ENCODE results near the gene MRPL14. TPM values are rescaled to one million over a fixed set of nuclear protein-coding genes. Genes with fewer than 3 reads are reported as not detected.

The MRPL14 gene
- total and polyA plus RNA-seq, 9 of the 15 experiments (the other 6 are each of a cell fraction or from before 2014, with no cell fraction given), result 126 to 424 (median 165) TPM

DNA sequence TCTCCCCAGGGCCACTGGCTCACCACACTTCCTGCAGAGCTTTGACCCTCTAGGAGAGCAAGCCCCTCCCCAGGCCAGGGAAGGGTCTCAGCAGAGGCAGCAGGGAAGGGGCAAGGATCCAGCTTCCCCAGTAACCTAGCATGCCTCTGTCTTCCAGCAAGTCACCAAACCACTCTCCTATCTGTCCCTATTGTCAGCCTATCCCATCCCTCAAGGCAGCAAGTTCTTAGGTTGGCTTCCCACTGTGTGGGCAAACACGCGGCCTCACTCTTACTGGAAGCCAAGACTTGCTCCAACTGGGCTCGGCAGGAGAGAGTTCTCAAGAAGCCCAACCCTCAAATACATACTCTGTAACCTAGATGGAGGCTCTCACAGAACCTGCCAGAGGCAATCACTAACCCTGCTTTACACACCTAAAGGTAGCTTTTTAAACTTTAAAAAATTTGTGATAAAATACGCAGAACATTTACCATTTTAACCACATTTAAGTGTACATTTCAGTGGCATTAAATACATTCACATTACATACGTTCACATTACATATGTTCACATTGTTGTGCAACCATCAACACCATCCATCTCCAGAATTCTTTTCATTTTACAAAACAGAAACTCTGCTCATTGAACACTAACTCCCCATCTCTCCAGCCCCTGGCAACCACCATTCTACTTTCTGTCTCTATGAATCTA, 58.5 kb downstream of the MRPL14 start (continued):
- TF ChIP-seq ZBTB12 (CRISPR knock-in tag; IDR thresholded peaks at IDR 0.05) (no peak), NR4A1 (CRISPR knock-in tag; IDR thresholded peaks at IDR 0.05) (no peak), NR4A1 (tag; IDR thresholded peaks at IDR 0.05) (0 out of 2 replicates have a peak, but pooled peaks have one; percentile 71), ZNF589 (CRISPR knock-in tag; IDR thresholded peaks at IDR 0.05; ENCODE audit: low read depth) (peak; percentile 62), FOXJ3 (CRISPR knock-in tag; IDR thresholded peaks at IDR 0.05) (no peak), ZNF668 (CRISPR knock-in tag; IDR thresholded peaks at IDR 0.05) (peak; percentile 78; the same call in 1 of the 2 replicates), HMG20A (CRISPR knock-in tag; conservative IDR thresholded peaks at IDR 0.05) (no peak), LCOR (CRISPR knock-in tag; IDR thresholded peaks at IDR 0.05) (no peak), ZNF239 (CRISPR knock-in tag; IDR thresholded peaks at IDR 0.05) (no peak), L3MBTL2 (IDR thresholded peaks at IDR 0.05) (peak; percentile 49; the same call in 1 of the 2 replicates), GTF2E2 (tag; IDR thresholded peaks at IDR 0.05) (no peak), TFAP4 (CRISPR knock-in tag; IDR thresholded peaks at IDR 0.05; ENCODE audit: borderline replicate concordance) (peak; percentile 18; the same call in 1 of the 2 replicates), RBM25 (IDR thresholded peaks at IDR 0.05; ENCODE audit: low read depth, low read length, severe bottlenecking) (no peak), NFRKB (IDR thresholded peaks at IDR 0.05; ENCODE audit: low read depth) (0 out of 2 replicates have a peak, but pooled peaks have one; percentile 12), ZSCAN29 (IDR thresholded peaks at IDR 0.05) (no peak), CEBPG (CRISPR knock-in tag; IDR thresholded peaks at IDR 0.05) (no peak), CEBPG (tag; conservative IDR thresholded peaks at IDR 0.05 in 1 of 2, IDR thresholded peaks at IDR 0.05 in 1 of 2) (peak; percentile 20 to 56; a peak in 3 of 4 replicates), CEBPB (tag; IDR thresholded peaks at IDR 0.05) (peak; percentile 85)
- TF ChIP-seq, protein P1, sequence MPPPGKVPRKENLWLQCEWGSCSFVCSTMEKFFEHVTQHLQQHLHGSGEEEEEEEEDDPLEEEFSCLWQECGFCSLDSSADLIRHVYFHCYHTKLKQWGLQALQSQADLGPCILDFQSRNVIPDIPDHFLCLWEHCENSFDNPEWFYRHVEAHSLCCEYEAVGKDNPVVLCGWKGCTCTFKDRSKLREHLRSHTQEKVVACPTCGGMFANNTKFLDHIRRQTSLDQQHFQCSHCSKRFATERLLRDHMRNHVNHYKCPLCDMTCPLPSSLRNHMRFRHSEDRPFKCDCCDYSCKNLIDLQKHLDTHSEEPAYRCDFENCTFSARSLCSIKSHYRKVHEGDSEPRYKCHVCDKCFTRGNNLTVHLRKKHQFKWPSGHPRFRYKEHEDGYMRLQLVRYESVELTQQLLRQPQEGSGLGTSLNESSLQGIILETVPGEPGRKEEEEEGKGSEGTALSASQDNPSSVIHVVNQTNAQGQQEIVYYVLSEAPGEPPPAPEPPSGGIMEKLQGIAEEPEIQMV (tag; conservative IDR thresholded peaks at IDR 0.05; ENCODE audit: low read depth), result no peak
- TF ChIP-seq, protein P2, sequence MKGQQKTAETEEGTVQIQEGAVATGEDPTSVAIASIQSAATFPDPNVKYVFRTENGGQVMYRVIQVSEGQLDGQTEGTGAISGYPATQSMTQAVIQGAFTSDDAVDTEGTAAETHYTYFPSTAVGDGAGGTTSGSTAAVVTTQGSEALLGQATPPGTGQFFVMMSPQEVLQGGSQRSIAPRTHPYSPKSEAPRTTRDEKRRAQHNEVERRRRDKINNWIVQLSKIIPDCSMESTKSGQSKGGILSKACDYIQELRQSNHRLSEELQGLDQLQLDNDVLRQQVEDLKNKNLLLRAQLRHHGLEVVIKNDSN (CRISPR knock-in tag; IDR thresholded peaks at IDR 0.05), result no peak

Measured in K562 (cell line).